D721Med (cell line): ENCODE measurements around the gene PFKFB3.
"Not testable (repeated sequence)": the region's sequence is repeated elsewhere in the genome, so short reads cannot be mapped to it uniquely, and the experiment has no call there.

Source experiments
- DNase-seq: peaks from one replicate; pipeline ENCODE4 v3.0.0; 2011; ENCODE audit warnings: low spot score; ENCODE audit not compliant: insufficient read length
- FAIRE-seq: peaks from 2 replicates; lab custom pipeline; 2011; peaks lifted over from hg19 to GRCh38; lab: Jason Lieb, UNC
- TF ChIP-seq, protein P1 (sequence below): IDR thresholded peaks from 2 replicates; pipeline ENCODE4 v1.5.1; 2012; ENCODE audit warnings: mild to moderate bottlenecking, control low read depth; ENCODE audit not compliant: insufficient read depth; ENCODE audit errors: missing control alignments

PFKFB3 gene

DNA sequence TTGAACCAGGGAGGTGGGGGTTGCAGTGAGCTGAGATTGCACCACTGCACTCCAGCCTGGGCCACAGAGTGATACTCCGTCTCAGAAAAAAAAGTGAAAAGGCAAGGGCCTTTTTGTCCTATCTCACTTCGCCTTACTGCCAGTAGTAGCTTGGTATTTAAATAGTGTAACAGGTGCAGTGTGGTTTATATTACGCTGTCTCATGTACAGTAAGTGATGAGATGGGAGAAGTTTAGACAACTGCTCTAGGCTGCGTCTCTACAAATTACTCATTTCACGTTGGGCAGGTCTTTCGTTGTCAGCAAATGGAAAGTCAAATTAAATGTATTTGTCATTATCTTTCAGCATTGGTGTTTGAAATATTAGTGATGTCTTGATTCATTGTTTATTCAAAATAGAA, 15.5 kb upstream of the PFKFB3 start:
- FAIRE-seq (no peak), DNase-seq (no peak)
- TF ChIP-seq, protein P1, sequence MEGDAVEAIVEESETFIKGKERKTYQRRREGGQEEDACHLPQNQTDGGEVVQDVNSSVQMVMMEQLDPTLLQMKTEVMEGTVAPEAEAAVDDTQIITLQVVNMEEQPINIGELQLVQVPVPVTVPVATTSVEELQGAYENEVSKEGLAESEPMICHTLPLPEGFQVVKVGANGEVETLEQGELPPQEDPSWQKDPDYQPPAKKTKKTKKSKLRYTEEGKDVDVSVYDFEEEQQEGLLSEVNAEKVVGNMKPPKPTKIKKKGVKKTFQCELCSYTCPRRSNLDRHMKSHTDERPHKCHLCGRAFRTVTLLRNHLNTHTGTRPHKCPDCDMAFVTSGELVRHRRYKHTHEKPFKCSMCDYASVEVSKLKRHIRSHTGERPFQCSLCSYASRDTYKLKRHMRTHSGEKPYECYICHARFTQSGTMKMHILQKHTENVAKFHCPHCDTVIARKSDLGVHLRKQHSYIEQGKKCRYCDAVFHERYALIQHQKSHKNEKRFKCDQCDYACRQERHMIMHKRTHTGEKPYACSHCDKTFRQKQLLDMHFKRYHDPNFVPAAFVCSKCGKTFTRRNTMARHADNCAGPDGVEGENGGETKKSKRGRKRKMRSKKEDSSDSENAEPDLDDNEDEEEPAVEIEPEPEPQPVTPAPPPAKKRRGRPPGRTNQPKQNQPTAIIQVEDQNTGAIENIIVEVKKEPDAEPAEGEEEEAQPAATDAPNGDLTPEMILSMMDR = no peak

DNA sequence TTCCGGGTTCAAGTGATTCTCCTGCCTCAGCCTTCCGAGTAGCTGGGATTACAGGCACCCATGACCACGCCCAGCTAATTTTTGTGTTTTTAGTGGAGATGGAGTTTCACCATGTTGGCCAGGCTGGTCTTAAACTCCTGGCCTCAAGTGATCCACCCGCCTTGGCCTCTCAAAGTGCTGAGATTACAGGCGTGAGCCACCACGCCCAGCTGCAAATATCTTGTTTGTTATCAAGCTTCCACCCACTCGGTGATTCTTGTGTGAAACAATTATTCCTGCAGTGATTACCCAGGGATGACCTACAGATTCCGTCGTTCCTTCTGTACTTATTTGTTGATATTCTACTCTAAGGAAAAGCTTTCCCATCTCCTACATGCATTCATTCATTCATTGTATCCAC, 12.7 kb upstream of the PFKFB3 start:
- not testable (repeated sequence) for FAIRE-seq, DNase-seq

DNA sequence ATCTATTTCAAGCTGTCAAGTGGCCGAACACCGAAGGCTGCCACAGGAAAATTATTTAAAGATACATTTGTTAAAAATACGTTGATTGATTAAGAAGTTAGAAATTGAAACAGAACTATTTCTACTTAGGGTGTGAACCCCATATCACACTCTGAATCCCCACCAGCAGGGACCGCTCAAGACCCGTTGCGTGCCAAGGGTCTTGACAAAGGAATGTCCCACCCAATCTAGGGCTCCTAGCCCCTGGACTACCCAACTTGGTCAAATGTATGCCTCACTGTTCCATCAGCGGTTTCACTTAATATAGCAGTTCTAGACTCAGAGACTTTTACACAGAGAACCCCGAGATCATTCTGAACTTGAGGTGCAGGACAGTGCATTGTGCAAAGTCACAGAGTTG, 11.6 kb upstream of the PFKFB3 start:
- DNase-seq (no peak), FAIRE-seq (no peak)
- TF ChIP-seq, protein P1 = no peak

DNA sequence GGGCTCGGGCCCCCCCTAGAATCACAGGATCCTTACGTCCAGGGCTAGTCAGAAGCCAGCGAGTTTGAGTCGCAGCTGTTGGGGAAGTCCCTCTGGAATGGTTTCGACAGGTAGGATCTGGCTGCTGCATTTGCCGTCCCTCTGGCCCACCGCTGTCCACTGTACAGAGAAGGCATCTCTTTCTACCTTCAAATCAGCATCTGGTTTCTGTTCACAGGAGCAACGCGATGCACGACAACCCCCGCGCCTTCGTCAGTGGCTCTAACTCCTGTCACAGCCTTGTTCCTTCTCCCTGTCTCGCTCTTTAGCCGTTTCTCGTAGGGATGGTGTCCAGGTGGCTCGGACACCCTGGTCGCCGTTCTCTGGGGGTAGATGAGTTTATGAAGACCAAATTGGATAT, 11.2 kb upstream of the PFKFB3 start:
- FAIRE-seq (no peak), DNase-seq (no peak)
- TF ChIP-seq, protein P1 = no peak

DNA sequence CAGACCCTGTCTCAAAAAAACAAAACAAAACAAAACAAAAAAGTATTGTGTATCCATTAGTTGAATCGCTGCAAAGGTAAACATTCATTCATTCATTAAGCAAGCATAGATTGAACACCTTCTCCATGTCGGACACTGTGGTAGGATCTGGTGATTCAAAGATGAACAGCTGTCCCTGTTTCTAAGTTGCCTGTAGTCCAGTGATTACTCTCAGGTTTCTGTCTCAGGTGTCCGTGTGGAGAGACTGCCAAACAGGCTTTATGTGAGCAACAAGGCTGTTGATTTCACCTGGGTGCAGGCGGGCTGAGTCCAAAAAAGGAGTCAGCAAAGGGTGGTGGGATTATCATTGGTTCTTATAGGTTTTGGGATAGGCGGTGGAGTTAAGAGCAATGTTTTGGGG, 9.4 kb upstream of the PFKFB3 start:
- FAIRE-seq = not testable (repeated sequence)

DNA sequence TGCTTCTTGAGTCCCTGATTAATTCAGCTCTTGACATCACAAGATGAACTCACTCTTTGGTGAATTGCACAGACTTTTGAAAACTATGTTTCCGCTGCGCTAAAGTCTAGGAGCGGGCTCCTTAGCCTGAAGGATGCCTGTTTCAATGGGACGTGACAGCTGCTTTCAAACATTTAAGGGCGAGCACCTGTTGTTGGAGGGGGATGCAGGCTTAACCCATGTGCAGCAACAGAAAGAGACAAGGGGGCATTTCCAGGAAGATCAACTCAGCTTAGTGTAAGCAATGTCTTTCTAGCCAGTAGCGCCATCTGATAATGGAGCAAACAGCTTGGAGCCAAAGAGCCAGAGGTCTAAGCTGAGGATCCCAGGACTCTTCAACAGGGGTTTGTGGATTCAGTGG, 8.4 kb upstream of the PFKFB3 start:
- DNase-seq (no peak), FAIRE-seq (no peak)
- TF ChIP-seq, protein P1 = no peak

More for the DNA sequence above, 9.4 kb upstream of the PFKFB3 start:
- not testable (repeated sequence) for DNase-seq

DNA sequence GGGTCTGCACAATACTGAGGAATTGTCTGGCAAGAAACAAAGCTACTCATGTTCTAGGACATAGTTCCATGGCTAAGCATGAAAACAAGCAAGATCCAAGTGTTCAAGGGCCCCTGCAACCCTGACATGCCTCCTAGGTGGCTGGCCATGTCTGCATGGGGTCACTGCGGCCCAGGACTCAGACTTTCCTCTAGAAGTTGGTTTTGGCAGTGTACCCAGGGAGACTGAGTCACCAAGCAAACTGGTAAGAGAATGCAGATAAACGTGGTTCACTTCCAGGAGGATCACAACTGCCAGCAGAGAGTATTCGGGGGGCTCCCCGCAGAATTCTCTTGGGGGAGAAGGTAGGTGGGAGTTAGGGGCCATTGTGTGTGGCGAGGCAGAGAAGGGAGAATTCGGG, 7.4 kb upstream of the PFKFB3 start:
- no peak for DNase-seq
- TF ChIP-seq, protein P1 = no peak
- FAIRE-seq = no peak

DNA sequence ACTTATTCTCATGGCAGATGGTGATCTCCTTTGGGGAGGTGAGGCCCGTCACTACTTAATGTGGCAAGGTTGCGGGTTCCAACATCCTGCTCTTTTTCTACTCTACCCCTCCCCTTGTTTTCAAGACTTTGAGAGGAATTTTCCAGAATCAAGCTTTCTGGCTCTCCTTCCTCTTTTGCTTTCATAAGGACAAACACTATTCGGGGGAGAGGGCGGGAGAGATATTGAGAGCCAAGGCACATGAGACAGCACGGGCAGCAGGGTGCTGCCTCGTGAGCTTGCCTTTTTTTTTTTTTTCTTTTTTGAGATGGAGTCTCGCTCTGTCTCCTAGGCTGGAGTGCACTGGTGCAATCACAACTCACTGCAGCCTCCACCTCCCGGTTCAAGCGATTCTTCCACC, 6.9 kb upstream of the PFKFB3 start:
- TF ChIP-seq, protein P1 = no peak
- no peak for FAIRE-seq
- no peak for DNase-seq

DNA sequence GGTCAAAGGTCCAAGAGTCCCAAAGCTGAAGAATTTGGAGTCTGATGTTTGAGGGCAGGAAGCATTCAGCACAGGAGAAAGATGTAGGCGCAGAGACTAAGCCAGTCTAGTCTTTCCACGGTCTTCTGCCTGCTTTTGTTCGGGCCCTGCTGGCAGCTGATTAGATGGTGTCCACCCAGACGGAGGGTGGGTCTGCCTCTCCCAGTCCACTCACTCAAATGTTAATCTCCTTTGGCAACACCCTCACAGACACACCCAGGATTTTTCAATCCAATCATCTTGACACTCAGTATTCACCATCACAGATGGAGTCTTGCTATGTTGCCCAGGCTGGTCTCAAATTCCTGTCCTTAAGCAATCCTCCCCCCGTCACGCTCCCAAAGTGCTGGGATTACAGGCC, 6.2 kb upstream of the PFKFB3 start:
- not testable (repeated sequence) for DNase-seq, FAIRE-seq
